Measurements from ENCODE around the gene LIMCH1.
"Not testable (repeated sequence)": the region's sequence is repeated elsewhere in the genome, so short reads cannot be mapped to it uniquely, and the experiment has no call there.

Gene LIMCH1

DNA sequence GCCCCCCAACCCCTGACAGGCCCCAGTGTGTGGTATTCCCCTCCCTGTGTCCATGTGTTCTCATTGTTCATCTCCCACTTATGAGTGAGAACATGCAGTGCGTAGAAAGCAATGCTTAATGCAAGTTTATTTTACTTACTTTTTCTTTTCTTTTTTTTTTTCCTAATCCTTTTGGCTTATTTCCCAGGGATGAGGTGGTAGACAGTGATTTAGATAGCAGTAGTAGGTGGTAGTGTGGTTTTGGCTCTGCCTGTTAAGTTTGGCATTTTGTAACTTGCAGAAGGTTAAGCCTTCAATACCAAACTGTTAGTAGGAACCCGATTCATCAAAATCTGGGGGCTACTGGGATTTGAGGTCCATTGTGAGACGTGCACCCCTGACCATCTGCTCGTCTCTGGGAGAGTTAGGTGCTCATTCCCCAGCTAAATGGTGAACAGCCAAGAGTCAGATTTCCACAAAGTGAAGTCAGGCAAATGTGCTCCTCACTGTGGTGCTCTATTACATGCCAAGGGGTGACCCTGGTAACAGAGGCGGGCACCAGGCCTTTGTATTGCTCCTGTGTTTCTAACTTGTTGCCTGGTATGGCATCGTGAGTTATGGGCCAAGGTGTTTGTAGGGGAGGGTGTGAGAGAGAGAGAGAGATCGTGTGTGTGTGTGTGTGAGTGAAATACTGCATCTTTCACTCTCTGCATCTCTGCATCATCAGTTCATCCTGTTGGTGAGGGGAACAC lies 140.3 kb downstream of the LIMCH1 start:
- DNase-seq (ENCODE audit: low read depth in 2 of 3, low spot score in 1 of 3): no peak

DNA sequence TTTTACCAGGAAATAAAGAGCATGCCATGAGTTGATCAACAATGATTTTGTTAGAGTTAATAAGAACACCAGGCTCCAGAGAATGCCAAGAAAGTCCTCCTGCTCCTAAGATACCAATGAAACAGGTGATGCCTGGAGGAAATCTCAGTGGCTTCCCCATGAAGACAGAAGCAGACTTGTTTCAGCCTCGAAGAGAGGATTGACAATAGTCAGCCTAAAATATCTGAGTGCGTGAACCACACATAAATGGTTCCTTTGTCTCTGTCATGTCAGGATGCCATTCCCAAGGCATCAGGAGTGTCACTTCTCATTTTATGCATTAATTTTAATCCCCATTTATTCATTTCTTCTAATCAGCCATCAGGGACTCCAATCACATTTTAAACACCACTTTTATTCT lies 141.0 kb downstream of the LIMCH1 start:
- no peak for DNase-seq (ENCODE audit: low read depth in 2 of 3, low spot score in 1 of 3)

DNA sequence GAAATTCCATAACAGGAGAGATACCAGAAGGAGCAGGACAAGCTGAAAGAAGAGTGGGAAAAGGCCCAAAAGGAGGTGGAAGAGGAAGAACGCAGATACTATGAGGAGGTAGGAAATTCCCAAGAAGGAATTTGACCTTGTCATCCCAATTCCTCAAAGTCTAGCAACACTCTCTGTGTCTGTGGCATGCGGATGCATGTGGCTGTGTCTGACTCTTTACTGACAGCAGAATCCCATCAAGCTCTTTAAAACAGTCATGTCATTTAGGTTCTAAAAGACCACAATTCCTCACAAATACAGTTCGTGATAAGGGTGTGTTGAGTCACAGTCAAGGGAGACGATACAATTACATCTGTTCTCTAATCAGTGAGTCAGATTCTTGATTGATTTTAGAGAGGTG lies 142.0 kb downstream of the LIMCH1 start:
- no peak for DNase-seq (ENCODE audit: low read depth in 2 of 3, low spot score in 1 of 3)

DNA sequence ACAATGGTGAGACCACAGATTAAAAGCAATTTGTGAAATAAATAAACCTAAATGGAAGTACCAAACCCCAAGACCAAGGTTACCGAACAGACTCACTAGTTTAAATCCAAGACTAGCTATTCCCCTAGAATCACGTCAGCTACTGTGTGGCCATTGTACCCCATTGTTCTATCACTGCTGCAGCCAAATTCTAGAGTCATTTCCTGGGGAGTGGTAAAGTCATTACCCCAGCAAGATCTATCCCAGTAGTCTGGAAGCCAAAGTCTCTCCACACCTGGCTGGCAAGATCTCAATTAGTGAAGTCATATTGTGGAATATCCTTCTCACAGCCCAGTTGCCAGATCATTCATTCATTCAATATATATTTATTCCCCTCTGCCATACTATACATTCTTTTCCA lies 143.1 kb downstream of the LIMCH1 start:
- DNase-seq (ENCODE audit: low read depth in 2 of 3, low spot score in 1 of 3): no peak

DNA sequence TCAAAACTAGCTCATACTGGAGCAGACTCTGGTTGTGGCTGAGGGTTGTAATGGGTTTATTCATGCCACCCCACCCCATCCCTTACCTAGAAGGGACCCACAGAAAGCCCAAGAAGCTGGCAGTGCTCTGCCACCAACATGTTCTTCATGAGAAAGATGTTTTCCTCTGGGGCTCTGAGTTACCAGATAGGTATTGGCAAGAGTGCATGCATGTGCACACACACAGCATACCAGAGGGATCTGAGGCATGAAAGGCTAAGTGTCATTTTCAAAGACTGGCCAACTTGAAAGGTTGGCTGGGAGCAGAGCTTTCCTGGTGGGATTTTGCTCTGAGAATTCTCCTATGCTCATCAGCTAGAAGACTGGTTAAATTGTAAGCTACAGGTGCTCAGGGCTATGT lies 145.4 kb downstream of the LIMCH1 start:
- no peak for DNase-seq (ENCODE audit: low read depth in 2 of 3, low spot score in 1 of 3)

DNA sequence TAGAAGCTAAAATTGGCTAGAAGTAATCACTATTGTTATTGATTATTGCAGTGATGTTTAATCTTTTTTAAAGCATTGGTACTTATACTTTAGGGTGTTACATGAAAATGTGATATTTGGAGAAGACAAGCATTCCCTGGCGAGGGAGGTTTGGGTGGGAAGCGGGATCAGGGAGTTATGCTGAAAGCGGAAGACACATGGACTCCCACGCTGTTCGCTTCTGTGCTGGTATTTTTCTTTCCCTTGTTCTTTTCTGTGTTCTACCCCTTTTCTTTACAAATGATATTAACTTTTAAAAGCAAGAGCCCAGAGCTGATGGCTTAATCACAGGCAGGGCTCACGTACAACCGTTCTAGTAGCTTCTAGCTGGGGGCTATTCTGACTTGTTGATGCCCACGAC lies 148.9 kb downstream of the LIMCH1 start:
- no peak for DNase-seq (ENCODE audit: low read depth in 2 of 3, low spot score in 1 of 3)

DNA sequence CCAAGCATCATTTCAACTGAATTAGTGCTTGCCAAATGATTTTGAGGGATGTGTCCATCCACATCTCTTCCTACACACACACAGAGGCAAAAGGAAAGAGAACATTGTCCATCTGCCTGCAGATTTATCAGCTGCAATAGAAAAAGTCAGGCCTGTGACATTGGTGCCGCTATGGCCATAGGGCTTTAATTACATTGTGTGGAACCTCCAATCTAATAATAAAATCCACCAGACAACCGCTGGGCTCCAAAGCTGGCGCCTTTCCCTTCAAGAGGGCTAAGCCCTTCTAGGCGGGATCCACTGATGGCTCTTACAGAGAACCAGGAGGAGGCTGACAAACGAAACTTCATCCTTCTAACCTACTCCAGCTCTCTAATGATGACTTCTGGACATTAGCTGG lies 150.0 kb downstream of the LIMCH1 start:
- no peak for DNase-seq (ENCODE audit: low read depth in 2 of 3, low spot score in 1 of 3)

DNA sequence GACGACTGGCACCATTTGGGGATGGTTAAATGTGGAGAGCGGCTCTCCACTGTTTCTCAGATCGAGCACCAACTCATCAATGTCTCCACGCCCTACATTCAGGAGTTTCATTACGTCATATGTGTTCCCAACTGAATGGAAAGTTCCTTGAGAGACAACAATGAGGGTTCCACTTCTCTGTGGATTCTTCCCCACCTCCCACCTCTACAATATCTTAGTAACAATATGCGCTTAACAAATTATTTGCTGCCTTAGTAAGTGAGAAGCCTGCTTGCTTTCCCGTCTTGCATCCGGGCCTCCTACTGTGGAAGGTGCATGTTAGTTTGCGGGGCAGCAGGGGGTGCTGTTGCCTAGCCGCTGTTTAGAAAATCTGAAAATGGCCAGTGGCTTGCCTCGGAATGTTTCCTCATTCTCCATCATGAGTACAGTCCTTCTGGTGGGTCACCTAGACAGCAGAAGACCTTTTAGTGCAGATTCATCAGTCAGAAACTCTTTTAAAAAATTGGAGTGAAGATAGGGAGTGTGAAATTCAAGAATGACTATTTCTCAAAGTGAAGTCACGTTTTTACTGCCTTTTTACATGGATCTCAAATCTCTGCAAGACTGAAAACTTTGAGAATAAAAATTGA lies 154.9 kb downstream of the LIMCH1 start:
- peak; percentile 5 to 35 (median 7) for DNase-seq (ENCODE audit: low read depth in 2 of 3, low spot score in 1 of 3)

DNA sequence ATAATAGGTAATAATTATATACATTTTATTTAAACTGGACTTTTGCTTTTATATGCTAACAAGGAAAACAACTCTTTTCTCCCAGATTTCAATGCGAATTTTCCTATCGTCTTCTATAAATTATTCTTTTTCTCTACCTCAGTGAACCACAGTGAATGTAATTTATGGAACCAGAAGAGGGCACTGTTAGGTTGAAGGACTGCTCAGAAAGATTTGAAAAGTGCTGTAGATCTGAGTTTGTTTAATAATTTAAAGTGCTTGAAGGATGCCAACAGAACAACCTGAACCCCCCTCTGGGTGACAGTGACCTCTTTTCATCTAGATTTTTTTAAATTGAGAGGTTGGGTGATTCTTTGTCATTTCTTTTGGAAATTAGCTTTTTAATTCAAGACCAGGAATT lies 155.7 kb downstream of the LIMCH1 start:
- no peak for DNase-seq (ENCODE audit: low read depth in 2 of 3, low spot score in 1 of 3)

DNA sequence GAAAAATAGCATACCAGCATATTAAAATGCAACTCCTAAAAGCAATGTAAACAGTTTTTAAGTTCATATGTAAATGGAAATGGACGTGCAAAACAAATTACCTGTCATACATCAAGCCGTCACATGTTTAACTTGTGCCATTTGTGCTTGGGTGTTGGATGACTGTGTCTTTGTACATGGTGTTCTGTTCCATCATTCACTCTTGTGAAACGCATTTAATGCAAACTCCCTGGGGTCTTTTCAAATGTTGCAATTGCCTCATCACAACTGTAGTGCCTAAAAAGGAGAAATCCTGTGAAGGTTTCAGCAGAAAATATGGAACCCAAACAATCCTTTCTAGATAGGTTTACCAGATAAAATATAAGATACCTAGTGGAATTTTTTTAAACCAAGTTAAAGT lies 158.2 kb downstream of the LIMCH1 start:
- DNase-seq (ENCODE audit: low read depth in 2 of 3, low spot score in 1 of 3): no peak

DNA sequence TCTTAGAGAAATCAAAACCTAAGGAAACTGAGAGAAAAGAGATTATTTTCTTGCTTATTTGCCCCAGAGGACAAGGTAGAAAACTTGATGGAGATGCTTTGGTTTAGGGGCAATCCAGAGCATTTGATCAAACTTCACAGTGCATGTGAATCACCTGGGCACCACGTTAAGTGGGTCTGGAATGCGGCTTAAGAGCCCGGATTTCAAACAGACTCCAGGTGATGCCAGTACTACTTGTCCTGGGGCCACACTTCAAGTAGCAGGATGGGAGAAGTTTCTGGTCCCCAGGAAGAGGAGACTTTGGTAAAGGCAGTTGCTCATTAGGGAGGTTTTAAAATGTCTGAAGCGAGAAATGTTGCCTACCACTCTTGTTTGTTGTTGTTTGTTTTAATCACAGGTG lies 158.8 kb downstream of the LIMCH1 start:
- no peak for DNase-seq (ENCODE audit: low read depth in 2 of 3, low spot score in 1 of 3)

DNA sequence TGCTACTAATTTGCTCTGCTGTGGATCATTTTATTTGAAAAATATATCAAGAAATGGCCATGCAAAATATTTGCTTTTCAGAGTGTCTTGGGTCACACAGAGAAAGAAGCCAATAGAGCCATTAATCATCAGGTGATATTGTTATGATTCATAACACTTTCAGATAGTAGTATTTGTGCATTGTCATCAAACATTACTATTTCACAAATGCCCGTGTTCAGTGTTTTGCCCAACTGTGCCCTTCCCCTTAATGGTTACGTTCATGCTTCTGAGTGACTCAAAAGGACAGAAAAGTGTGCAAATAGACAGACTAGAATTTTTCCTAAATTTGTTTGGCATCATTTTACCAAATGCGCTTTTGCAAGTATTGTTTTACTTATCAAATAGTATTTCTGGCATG lies 164.0 kb downstream of the LIMCH1 start:
- no peak for DNase-seq (ENCODE audit: low read depth in 2 of 3, low spot score in 1 of 3)

DNA sequence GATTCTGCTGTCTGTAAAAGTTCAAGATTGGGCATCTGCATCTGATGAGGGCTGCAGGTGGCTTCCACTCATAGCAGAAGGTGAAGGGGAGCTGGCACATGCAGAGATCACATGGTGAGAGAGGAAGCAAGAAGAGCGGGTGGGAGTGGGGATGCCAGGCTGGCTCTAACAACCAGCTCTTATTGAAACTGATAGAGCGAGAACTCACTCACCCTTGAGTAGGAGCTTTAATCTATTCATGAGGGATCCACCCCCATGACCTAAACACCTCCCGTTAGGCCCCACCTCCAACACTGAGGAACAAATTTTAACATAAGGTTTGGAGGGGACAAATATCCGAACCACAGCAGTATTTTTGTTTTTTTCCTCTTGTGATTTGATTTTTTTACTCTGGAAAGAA lies 164.8 kb downstream of the LIMCH1 start:
- DNase-seq (ENCODE audit: low read depth in 2 of 3, low spot score in 1 of 3): no peak

DNA sequence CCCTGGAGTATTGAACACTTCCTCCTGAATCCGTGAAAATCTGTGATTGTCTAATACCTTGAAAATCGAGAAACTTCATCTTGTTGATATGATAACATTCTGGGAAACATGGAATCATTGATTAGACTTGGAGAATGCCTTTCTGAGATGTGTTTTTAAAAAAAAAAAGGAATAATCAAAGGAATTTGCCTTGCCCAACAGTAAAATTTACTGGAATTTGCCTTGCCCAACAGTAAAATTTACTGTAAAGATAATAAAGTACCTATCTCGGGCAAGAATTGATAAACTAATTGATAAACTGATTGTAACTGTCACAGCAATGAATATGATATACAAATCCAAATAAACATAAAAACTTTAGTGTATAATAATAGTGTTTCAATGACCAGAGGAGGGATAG lies 165.8 kb downstream of the LIMCH1 start:
- no peak for DNase-seq (ENCODE audit: low read depth in 2 of 3, low spot score in 1 of 3)

DNA sequence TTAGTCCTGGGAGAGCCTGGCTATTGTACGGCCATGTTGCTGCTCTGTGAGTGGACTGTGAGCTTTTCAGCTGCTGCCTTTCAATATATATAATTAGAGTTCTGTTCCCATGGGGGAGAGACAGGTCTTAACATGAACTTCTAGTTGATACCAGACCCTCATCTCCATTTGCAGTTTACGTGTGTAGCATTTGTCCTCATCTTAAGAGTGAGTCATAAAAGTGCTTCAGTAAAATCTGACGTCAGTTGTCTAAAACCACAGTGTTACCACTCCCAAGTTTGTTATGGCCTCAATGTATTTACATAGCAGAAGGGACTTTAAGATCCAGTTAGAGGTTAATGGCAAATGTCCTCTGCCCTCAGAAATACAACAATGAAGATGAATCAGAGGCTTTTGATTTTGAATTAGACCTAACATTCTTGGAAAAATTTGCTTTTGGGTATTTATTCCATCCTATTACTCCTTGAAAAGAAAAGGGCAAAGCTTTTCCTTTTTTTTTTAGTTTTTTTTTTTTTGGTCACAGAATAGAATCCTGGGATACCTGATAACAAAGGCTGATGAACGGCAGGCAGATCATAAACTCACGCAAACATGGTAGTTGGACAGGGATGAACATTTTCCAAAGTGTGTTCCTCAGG lies 172.0 kb downstream of the LIMCH1 start:
- no peak for DNase-seq (ENCODE audit: low read depth in 2 of 3, low spot score in 1 of 3)

DNA sequence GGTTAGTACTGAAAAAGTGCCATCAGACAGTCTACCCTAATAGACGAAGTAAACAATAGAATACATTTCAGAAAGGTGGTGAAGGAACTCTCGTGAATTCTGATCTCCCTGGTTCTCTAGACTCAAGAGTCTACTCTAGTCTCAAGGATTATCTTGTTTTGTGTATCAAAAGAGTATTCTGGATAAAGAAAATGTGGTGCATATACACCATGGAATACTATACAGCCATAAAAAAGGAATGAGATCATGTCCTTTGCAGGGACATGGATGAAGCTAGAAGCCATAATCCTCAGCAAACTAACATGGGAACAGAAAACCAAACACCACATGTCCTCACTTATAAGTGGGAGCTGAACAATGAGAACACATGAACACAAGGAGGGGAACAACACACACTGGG lies 173.7 kb downstream of the LIMCH1 start:
- not testable (repeated sequence) for DNase-seq (ENCODE audit: low read depth in 2 of 3, low spot score in 1 of 3)

DNA sequence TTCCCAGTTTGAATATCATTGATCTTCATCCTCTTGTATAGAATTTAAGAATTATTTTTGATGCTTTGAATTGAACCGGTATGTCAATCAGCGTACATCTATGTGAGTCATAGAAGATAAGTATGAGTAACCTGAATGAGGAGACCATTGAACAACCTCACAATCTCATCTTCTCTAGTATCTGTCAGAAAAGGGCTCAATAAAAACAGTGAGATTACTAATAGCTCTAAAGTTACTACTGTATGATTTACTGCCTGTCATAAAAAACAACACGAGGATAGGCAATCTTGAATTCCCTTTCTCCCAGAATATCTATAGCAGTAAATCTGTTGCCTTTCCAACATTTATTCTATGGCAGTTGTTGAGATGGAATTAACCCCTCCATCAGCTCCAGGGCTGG lies 174.5 kb downstream of the LIMCH1 start:
- no peak for DNase-seq (ENCODE audit: low read depth in 2 of 3, low spot score in 1 of 3)

DNA sequence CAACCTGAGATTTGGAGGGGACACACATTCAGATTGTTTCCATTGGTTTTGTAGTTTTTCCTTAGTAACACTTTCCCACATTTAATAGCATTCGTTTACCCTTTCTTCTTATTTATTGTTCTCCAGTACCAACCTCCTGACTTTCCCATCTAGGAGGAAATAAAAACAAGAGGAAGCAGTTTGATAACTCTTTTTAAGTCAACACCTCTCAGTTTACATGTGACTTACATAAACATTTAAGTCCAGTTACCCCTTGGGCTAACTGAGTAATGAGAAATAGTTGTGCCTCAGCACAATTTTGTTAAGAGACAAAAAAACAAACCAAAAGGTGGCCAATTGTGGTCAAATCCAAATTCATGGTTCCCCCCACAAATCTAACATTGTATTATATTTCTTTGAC lies 175.8 kb downstream of the LIMCH1 start:
- no peak for DNase-seq (ENCODE audit: low read depth in 2 of 3, low spot score in 1 of 3)

DNA sequence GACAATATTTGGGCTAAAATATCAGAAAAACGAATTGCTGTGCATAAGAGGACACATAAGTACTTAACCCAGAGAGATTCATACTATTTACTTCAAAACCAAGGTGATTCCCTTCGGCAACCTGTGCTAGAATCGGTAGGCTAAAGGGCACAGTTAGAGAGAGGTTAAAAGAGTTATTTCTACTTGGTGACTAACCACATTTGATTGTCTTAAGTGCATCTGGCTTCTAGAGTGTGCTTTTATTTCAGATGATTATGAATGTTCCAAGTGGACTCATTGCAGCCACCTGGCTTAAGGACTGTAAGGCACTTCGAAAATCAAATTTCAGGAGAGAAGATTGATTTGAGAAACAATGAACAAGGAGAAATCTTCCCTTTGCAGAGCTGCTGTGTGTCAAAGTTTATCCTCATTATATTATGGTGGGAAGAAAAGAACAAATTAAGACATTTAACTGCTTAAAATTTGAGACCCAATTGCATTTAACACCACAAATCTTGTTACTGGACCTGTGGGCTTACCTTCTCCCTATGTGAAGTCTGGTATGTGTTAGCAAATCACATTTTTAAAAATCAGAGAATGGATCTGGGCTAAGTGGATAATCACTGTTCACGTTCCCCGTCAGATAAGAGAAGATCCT lies 176.5 kb downstream of the LIMCH1 start:
- no peak for DNase-seq (ENCODE audit: low read depth in 2 of 3, low spot score in 1 of 3)

DNA sequence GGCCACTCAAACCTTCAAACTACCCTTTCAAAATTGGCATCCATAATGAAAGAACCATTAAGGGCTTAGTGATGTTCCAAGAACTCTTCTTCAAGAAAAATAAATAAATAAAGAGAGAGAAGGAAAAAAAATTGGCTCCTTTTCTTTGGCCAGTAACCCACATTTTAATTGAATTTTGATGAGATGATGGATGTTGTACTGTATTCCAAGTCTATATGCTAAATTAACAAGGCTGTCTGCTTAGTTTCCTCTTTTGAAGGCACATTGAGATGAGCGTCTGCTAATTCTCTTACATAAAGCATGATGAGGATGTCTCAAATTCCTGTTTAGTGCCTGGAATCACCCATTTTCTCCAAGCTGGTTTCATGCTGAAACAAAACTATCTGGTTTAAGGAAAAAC lies 177.2 kb downstream of the LIMCH1 start:
- no peak for DNase-seq (ENCODE audit: low read depth in 2 of 3, low spot score in 1 of 3)

DNA sequence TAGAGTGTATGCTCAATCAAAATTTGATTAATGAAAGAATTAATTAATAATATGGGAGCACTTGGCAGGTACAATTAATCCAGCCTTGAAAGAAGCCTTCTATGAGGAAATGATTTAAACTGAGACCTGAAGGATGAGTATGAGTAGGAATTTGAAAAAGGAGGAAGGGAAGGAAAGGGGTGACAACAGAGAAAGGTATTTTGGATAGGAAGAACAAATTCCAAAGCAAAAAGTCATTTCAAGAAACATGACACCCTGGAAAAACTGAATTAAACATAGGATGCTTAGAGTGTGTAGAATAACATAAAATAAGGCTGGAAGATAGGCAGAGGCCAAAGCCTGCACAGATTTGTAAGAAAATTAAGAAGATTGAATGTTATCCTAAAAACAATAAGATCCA lies 180.9 kb downstream of the LIMCH1 start:
- DNase-seq (ENCODE audit: low read depth in 2 of 3, low spot score in 1 of 3): no peak

DNA sequence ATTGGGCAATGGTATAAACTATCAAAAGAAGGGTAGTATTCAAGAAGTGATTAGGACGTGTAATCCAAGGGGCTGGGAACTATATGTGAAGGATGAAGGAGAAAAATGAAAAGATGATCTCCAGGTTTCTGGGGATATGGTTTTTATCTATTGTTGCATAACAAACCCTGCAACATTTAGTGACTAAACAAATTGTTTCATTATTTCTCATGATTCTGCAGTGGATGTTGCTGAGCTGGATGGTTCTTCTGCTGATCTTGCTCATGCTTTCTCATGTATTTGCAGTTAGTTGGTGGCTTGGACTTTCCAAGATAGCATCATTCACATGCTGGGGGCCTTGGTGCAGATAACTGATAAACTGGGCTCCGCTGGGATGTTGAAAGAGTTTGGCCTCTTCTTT lies 181.5 kb downstream of the LIMCH1 start:
- DNase-seq (ENCODE audit: low read depth in 2 of 3, low spot score in 1 of 3): no peak

Data from stimulated activated CD4-positive, alpha-beta T cell treated with anti-CD3 and anti-CD28 coated beads, Interleukin-12 subunit alpha, Interleukin-12 subunit beta, amount 100 ng/mL, for 48 hours (primary cell).